HG03460 (cell line): ENCODE measurements around the gene AHNAK.
"Not testable (repeated sequence)": the region's sequence is repeated elsewhere in the genome, so short reads cannot be mapped to it uniquely, and the experiment has no call there.

Source experiments
- ATAC-seq: cut with Tn5 transposase; IDR thresholded peaks from one replicate; pipeline ENCODE4 v1.9.1; 2021; ENCODE audit not compliant: unreplicated experiment

Gene AHNAK

DNA sequence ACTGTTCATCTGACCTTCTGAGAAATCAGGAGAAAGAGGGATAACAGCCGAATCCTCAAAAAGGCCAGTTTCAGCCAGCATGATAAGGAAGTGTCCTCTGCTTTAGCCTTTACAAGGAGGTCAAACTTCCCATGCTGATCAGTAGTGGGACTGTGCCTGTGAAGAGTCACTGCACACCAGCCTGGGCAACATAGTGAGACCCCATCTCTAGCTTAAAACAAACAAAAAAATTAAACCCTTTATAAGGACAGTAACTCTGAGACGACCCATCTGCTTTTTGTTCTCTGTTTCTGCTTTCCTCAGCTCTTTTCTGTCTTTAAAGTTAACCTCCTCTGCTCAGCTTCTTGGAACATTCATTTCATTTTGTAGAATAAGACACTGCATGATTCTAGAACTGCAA is 78.0 kb downstream of the AHNAK start:
- no peak for ATAC-seq

DNA sequence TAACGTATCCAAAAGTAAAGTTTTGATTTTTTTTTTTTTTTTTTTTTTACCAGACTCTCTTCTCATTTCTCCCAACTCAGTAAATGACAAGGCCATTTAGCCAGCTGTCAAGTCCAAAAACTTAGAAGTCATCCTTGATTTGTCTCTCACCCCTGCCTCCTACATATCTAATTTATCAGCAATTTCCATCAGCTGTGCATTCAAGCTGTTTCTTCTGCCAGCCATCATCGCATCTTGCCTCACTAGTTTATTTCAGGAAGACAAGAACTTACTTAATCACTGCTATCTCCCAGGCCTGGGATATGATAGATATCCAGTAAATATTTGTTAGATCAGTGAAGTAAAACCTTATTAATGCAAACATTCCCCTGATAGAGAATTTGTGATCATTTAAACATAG is 80.2 kb downstream of the AHNAK start:
- ATAC-seq, result no peak

DNA sequence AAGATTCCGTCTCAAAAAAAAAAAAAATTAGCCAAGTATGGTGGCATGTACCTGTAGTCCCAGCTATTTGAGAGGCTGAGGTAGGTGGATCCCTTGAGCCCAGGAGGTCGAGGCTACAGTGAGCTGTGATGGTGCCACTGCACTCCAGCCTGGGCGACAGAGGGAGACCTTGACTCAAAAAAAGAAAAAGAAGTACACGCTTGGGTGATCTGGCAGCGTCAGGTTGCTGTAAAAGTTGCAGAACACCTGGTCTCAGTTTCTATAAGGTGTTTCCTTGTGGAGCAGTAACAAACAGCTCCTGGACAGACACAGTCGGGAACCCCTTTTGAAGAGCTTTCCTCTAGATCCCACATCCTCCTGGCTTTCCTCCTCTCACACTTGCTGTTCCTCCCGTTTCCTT is 82.0 kb downstream of the AHNAK start:
- no peak for ATAC-seq

DNA sequence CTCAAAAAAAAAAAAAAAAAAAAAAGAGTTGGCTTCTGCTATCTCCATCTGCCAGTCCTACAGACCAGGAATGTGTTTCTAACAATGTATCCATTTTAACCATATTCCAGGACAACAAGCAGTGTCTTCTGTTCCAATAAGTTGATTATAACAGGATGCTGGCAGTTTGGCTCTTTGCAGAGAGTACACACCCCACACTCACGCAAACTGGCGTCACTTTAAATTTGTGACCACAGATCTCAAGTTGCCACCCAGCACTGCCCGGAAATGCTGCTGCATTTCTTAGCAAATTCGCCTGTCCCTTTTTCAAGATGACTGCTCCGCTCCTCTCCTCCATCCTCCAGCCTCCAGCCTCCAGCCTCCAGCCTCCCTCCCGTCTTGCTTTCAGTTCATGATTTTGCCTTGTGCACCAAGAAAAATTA is 83.5 kb downstream of the AHNAK start:
- ATAC-seq, result no peak

DNA sequence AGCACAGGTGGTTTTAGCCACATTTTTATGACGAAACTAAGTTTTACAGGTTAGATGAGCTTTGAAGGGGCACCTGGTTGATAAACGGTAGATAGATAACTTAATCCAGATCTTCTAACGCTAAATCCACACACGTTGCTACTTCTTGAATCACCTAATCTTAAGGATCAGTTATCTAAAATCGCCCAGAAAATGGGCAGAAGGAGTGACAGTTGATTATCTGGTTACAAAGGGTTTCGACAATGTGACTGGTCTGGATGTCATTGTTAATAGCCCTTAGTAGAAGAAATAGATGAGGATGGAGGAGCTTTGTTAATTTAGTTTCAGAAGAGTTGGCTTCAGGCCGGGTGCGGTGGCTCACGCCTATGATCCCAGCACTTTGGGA is 84.1 kb downstream of the AHNAK start:
- ATAC-seq, result no peak

DNA sequence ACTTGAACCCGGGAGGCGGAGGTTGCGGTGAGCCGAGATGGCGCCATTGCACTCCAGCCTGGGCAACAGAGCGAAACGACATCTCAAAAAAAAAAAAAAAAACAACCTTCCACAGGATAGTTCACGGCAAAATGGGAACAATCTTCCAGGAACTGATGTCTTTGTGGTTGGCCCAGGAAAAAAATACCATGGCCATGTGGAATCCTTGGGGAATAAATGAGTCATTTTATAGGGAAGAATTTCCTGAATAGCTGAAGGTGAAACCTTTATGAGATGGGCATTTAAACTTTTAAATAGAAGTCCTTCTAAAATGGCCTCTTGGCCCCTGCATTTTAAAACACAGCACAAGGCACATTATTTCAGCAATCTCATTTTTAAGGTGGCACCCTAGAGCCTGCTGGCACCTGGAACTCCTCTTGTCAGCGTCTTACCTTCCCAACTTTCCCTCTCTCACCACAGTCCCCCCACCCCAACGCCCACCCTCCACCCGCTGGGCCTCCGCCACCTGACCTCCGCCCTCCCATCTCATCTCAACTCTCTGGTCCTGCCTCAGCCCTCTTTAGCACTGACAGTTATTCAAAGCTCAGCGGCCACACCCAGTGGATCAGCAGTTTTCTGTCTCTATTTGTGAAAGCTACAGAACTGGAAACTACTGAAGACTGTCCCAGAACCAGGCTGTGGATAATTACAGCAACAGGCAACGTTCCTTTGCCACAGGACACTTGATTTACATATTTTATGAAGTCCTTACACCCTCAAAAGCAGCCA is 84.7 kb downstream of the AHNAK start:
- ATAC-seq, result no peak

DNA sequence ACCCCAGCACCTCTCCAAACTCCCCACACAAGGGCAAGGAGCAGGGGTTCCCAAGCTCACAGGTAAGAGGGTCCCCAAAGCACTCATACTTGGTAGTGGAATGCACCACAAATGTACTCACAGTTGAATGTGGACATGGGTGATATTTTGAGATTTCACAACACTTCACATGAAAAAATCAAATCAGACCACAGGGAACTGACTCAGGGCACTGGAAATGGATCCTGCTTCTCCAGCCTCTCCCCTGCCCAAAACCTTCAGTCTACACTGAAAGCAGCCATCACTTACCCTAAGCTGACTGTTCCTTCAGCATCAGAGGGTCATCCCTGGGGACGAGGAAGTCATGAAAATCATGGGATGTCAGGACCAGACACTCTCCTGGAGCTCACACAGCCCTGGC is 87.5 kb downstream of the AHNAK start:
- ATAC-seq, result no peak

DNA sequence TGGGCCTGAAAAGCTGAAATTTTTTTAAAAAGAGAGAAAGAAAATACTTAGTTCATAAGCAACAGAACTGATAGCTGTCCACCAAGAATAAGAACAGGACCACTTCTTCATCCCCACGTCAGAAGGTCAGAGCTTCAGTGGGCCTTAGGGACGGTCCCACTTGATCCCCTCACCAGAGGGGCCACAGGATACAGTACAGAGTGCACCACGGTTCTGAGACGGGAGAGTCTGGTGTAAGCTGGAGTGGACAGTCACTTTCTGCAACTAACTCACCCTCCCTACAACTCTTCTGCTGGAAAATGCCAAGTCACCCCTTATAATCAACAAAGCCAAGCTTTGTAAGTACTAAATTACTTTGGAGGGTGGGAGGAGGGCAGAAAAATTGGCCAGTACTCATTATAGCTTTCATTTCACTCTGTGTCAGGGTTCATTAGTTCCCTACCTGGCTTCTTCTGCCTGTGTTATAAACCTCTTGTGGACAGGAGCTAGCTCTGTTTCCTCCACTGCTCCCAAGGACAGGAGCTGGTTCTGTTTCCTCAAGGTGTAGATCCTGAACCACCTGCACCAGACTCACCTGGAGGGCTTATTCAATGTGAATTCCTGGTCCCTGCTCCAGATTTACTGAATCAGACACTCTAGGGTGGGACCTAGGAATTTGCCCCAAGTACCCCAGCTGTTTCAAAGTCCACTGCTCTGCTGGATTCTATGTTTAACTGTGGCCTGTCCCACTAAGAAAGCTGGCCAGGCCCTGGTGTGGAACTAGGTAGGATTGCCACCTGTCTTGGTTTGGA is 88.2 kb downstream of the AHNAK start:
- ATAC-seq, result no peak

DNA sequence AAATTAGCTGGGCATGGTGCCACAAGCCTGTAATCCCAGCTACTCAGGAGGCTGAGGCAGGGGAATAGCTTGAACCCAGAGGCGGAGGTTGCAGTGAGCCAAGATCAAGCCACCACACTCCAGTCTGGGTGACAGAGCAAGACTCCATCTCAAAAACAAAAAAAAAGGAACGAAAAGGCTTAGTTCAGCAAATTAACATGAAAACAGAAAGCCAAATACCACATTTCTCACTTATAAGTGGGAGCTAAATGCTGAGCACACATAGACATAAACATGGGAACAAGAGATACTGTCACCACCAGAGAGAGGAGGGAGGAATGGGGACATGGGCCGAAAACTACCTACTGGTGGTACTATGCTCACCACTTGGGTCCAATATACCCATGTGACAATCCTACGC is 89.1 kb downstream of the AHNAK start:
- no peak for ATAC-seq

DNA sequence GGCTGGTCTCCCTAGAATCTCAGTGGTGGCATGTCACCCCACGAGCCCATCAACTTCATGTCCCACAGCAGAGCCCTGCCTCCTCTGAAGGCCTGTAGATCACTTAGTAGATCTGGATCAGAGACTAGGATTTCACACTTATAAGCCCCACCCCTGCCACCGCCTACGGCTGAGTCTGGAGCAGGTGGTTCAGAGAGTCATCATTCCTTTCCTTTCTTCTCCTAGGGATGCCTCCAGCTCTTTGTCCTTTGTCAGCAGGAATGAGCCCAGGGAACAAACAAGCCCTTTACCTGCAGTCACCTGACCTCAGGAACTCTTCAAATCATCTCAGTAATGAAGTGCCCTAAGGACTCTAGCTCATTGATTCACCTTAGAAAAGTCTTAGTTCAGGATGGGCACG is 90.0 kb downstream of the AHNAK start:
- no peak for ATAC-seq

DNA sequence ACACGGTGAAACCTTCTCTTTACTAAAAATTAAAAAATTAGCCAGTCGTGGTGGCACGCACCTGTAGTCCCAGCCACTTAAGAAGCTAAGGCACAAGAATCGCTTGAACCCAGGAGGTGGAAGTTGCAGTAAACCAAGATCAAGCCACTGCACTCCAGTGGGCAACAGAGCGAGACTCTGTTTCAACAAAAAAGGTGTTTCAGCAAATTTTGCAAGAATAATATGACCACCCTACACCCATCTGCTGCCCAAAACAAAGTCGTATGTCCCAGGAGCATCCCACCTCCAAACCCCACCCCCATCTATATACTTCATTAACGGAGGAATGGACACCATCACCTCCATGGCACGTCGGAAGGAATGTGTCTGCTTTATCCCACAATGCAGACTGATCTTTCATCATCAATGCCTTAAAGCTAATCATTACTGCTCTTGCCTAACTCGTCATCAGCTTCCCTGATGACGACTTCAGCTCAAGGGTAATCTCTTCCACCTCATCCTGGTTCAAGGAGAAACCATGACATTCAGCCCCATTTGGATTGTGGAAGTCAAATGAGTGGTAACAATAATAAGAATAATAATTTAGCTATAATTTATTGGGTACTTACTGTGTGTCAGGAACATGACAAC is 93.7 kb downstream of the AHNAK start:
- no peak for ATAC-seq

DNA sequence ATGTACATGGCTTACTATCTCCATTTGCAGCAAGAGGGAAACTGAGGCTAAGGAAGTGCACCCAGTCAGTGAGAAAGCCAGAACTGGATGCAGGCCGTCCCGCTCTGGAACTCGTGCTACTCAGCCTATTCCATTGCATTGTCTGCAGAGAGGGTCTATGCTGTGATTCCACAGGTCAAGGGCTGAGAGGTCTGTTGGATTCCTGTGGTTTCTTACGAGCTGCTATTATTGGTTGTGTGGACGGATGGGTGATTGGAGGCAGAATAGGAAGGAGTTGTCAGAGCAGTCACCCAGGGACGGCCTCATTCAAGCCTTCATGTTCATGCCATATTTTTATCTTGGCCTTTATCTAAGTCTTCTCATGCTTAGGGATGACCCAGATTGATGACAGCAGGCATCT is 94.3 kb downstream of the AHNAK start:
- no peak for ATAC-seq

DNA sequence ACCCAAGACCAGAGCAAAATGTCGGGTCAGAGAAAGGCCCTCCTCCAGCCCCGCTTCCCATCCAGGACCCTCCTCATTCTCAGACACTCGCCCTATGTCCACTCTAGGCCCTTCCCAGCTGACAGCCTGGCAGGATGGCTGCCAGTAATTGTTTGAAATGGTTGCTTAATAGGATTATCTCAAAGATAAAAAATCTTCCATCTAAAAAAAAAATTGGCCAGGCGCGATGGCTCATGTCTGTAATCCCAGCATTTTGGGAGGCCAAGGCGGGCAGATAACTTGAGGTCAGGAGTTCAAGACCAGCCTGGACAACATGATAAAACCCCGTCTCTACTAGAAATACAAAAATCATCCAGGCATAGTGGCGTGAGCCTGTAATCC is 95.4 kb downstream of the AHNAK start:
- no peak for ATAC-seq

DNA sequence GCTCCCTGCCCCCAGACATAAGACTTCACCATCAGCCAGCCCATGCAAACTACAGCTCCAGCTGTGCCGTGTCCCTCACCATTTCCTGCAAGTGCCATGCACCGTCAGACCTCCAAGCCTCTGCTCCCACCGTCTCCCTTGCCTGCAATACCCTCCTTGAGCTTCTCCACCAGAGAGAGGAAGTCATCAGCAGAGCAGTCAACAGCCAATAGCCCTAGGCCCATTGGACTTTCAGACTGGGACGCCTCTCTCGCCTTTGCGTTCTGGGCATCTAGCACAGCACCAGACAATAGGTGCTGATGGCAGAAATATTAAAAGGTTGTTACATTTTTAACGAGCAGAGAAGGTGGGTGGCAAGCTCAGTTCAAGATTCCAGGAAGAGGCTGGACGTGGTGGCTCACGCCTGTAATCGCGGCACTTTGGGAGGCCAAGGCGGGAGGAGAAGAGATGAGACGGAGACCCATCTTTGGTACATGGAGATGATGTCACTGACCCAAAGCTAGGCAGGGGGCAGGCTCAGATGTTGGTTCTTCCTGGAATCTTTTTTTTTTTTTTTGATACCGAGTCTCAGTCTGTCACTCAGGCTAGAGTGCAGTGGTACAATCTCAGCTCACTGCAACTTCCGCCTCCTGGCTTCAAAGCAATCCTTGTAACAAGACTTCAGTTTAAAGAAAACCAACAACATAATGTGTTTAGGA is 95.9 kb downstream of the AHNAK start:
- no peak for ATAC-seq

DNA sequence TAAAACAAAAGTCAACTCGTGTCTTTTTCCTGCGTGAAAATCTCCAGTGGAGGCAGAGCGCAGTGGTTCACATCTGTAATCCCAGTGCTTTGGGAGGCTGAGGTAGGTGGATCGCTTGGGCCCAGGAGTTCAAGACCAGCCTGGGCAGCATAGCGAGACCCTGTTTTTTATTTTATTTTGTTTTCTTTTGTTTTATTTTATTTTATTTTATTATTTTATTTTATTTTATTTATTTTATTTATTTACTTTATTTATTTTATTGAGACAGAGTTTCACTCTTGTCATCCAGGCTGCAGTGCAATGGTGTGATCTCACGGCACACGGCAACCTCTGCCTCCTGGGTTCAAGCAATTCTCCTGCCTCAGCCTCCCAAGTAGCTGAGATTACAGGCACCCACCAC is 96.7 kb downstream of the AHNAK start:
- not testable (repeated sequence) for ATAC-seq

DNA sequence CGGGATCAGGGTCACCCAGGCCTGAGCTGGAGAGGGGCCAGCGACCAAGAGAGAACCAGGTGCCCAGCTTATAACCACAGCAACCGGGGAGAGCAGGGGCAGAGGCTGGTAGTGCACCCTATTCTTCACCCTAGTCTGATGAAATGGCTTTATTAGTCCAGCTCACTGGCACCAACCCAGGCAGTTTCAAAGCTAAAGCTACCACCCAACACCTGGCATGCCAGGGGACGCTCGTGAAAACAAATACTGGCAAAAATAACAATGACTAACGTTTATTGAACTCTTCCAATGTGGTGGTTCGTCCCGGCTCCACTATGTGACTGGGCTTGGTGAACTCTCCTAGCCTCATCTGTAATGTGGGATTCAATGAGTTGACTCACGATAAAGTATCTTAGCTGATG is 97.2 kb downstream of the AHNAK start:
- ATAC-seq, result no peak

DNA sequence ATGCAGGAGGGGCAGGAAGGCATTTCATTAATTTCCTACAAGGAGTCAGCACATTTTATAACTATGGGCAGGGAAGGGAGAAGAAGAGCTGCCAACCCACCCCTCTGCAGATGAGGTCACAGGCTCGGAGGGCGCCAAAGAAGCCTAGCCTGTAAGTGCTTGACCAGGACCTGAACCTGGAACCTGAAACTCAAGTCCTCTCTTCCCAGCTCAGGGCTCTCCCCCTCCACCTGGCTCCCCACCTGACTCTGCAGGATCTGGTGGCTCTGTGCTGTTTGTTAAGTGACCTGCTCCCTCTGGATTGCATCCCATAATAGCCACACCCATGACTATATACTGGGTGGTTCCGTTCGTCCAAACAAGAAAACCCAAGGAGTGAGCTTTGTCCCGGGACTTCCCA is 100.5 kb downstream of the AHNAK start:
- no peak for ATAC-seq

DNA sequence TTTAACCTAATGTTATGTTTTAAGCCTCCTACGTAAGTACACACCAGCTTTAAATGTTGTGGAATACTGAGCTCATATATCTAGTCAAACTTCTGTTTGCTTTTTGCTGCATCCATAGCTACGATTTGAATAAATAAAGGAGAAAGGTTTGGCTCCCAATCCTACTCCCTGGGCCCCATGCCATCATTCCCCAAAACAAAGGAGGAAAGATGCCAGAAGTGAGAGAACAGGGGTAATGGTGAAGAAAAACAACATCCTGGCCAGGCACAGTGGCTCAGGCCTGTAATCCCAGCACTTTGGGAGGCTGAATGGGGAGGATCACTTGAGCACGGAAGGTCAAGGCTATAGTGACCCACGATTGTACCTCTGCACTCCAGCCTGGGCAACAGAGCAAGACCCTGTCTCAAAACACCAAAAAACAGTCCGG is 101.3 kb downstream of the AHNAK start:
- no peak for ATAC-seq

DNA sequence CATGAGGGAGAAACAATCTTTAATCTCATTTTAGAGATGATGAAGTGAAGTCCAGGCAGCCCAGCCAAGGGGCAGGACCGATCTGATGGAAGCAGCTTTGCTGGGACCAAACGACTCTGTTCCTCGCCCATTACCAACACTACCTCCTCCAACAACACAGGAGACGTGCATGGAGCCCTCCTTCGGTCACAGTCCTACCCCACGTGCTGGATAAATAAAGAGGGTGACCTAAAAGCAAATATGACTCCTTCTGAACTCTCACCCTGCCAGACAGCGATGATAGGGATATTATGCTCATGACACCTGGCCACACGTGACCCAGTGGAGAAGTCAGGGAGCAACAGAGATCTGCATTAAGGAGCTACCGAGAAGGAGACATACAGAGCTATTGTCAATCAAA is 101.8 kb downstream of the AHNAK start:
- ATAC-seq, result no peak

DNA sequence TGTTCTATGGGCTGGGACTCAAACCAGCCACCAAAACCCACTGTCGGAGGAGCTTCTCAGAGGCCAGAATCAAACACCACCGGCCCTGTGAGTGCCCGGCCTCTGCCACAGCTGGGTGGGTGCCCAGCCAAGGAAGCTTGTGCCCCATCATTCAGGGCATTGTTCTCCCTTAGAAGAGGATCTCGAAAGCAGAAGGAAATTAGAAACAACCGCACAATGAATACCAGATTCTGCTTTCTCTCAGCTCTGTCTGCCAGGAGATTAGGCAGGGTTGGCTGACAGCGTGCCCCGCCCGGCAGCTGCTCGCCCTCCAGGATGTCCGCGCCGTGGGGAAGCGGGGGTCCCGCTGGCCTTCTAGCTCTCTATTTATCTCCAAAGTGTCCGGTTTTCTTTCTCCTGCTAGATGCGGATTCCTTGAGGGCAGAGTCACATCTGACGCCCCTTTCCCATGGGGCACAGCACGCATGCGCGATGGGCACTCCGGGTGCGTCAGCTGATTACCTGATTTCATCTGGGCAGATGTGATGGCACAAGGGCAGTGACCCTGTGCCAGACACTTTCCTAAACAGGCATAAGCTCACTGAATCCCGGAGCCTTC is 102.3 kb downstream of the AHNAK start:
- no peak for ATAC-seq
